ENCODE measurements around the gene RNF149. TPM values are rescaled to one million over a fixed set of nuclear protein-coding genes. Genes with fewer than 3 reads are reported as not detected.

The RNF149 gene, protein sequence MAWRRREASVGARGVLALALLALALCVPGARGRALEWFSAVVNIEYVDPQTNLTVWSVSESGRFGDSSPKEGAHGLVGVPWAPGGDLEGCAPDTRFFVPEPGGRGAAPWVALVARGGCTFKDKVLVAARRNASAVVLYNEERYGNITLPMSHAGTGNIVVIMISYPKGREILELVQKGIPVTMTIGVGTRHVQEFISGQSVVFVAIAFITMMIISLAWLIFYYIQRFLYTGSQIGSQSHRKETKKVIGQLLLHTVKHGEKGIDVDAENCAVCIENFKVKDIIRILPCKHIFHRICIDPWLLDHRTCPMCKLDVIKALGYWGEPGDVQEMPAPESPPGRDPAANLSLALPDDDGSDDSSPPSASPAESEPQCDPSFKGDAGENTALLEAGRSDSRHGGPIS
- 48.2 and 57.4 TPM in 2 replicates for total RNA-seq

GRCh38 chr2:101308432-101309210 lies at the start of gene RNF149:
Gene RNF149, minus strand, starts transcription at chr2:101308701. Its CDS starts 113 bp downstream, at chr2:101308588.

GRCh38 chr2:101252408-101253012 lies 56.0 kb downstream of the RNF149 start, which contains the start of gene CNOT11:
Gene CNOT11, plus strand, starts transcription at chr2:101252886. Its CDS starts 79 bp downstream, at chr2:101252965.

Other genes with a start within 250 kb of the RNF149 start
- 9.7 and 12.1 TPM in 2 replicates for gene TBC1D8, start 157.3 kb downstream of the RNF149 start, total RNA-seq
- 18.3 and 19.4 TPM in 2 replicates for gene CNOT11, start 55.8 kb downstream of the RNF149 start, total RNA-seq
- 0.65 and 2.4 TPM in 2 replicates for gene CREG2, start 78.8 kb upstream of the RNF149 start, total RNA-seq
- gene RFX8, start 166.4 kb upstream of the RNF149 start, total RNA-seq = 2.5 and 6.4 TPM in 2 replicates

Measured in smooth muscle cell of the pulmonary artery (primary cell).